ENCODE measurements around the gene CA11.

Gene CA11

GRCh38 chr19:48674921-48675824 lies 29.2 kb upstream of the CA11 start:
- ChIA-PET POLR2A (interaction anchor here (0.5 kb wide), 1 partner anchor 42 kb away, joined by 3 read pairs; no protein-coding TSS in a partner anchor), CTCF (interaction anchor here (0.6 to 5.6 kb wide), 35 partner anchors 8 to 296 kb away, joined by 3 to 23 read pairs (median 4); partner anchors contain the start of genes CA11, HSD17B14 and IZUMO1)
- TF ChIP-seq, protein P1, sequence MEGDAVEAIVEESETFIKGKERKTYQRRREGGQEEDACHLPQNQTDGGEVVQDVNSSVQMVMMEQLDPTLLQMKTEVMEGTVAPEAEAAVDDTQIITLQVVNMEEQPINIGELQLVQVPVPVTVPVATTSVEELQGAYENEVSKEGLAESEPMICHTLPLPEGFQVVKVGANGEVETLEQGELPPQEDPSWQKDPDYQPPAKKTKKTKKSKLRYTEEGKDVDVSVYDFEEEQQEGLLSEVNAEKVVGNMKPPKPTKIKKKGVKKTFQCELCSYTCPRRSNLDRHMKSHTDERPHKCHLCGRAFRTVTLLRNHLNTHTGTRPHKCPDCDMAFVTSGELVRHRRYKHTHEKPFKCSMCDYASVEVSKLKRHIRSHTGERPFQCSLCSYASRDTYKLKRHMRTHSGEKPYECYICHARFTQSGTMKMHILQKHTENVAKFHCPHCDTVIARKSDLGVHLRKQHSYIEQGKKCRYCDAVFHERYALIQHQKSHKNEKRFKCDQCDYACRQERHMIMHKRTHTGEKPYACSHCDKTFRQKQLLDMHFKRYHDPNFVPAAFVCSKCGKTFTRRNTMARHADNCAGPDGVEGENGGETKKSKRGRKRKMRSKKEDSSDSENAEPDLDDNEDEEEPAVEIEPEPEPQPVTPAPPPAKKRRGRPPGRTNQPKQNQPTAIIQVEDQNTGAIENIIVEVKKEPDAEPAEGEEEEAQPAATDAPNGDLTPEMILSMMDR (IDR thresholded peaks at IDR 0.05; ENCODE audit: control extremely low read depth, extremely low read depth, low read depth, missing control alignments), result peak; percentile 87
- DNase-seq (ENCODE audit: extremely low spot score), result peak; percentile 92

- CTCF ChIA-PET, result interaction anchor here (0.6 to 5.6 kb wide), 28 partner anchors 8 to 296 kb away, joined by 3 to 23 read pairs (median 5); partner anchors contain the start of genes CA11, HSD17B14 and IZUMO1
- TF ChIP-seq, protein P1 (IDR thresholded peaks at IDR 0.05; ENCODE audit: control extremely low read depth, extremely low read depth, low read depth, missing control alignments), result no peak
- peak; percentile 16 for DNase-seq (ENCODE audit: extremely low spot score)
- POLR2A ChIA-PET, result interaction anchor here (0.5 kb wide), 1 partner anchor 43 kb away, joined by 3 read pairs; no protein-coding TSS in a partner anchor
Measured at GRCh38 chr19:48674216-48674809, 28.3 kb upstream of the CA11 start.

GRCh38 chr19:48673436-48674100 lies 27.6 kb upstream of the CA11 start:
- TF ChIP-seq, protein P1 (IDR thresholded peaks at IDR 0.05; ENCODE audit: control extremely low read depth, extremely low read depth, low read depth, missing control alignments), result no peak
- no peak for DNase-seq (ENCODE audit: extremely low spot score)
- ChIA-PET POLR2A (no interaction called here), CTCF (interaction anchor here (1.1 to 5.6 kb wide), 15 partner anchors 7 to 169 kb away, joined by 3 to 23 read pairs (median 7); partner anchors contain the start of genes CA11 and HSD17B14)

GRCh38 chr19:48672994-48673393 lies 27.0 kb upstream of the CA11 start, which contains the start of gene NTN5:
Gene NTN5, minus strand, starts transcription at chr19:48673017. Its CDS starts 2,031 bp downstream, at chr19:48670986.
- TF ChIP-seq, protein P1 (IDR thresholded peaks at IDR 0.05; ENCODE audit: control extremely low read depth, extremely low read depth, low read depth, missing control alignments), result no peak
- ChIA-PET POLR2A (no interaction called here), CTCF (interaction anchor here (1.2 to 5.6 kb wide), 2 partner anchors 23 to 27 kb away, joined by 3 to 23 read pairs; partner anchors contain the start of gene CA11)
- no peak for DNase-seq (ENCODE audit: extremely low spot score)

DNA sequence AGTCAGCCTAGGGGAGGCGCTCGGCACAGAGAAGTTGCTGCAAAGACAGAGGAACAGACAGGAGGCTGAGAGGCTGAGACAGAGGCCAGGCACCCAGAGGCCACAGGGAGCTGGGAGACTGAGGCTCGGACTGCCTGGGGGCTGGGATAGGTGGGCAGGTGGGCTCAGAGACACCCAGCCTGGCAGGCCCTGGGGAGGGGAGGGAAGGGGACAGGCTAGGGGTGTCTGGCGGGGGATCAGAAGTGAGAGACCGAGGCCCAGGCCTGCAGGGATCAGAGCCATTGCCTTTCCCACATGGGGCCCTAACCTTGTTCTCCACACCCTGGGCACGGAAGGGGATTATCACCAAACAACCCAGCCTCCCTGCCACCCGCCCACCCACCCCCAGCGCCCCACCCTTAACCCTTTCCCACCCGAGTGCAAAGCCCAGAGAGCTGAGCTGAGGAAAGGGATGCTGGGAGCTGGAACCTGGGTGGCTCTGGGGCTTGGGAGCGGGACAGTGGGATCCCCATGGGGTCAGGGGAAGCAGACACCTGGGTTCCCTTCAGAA lies 25.5 kb upstream of the CA11 start:
- POLR2A ChIA-PET, result no interaction called here
- peak; percentile 12 for DNase-seq (ENCODE audit: extremely low spot score)
- CTCF ChIA-PET, result no interaction called here
- TF ChIP-seq, protein P1 (IDR thresholded peaks at IDR 0.05; ENCODE audit: control extremely low read depth, extremely low read depth, low read depth, missing control alignments), result no peak

All from GM10248 (cell line).